HEK293T (cell line): ENCODE measurements around the gene PCNX2.

Experiments
- ARNT ChIP-seq: fragments of 450-650 bp; IDR thresholded peaks from 2 replicates; pipeline ENCODE4 v1.6.1; 2017; ENCODE audit warnings: mild to moderate bottlenecking
- BHLHE40 ChIP-seq: fragments of 450-650 bp; IDR thresholded peaks from 2 replicates; pipeline ENCODE4 v1.6.1; 2016; ENCODE audit warnings: mild to moderate bottlenecking, moderate library complexity, borderline replicate concordance
- ELF4 ChIP-seq: fragments of 450-650 bp; IDR thresholded peaks from 2 replicates; pipeline ENCODE4 v1.6.1; 2017; ENCODE audit warnings: antibody characterized with exemption
- FOXK2 ChIP-seq: fragments of 450-650 bp; IDR thresholded peaks from 2 replicates; pipeline ENCODE4 v1.6.1; 2016; ENCODE audit warnings: mild to moderate bottlenecking
- HDGF ChIP-seq: fragments of 450-650 bp; IDR thresholded peaks from 2 replicates; pipeline ENCODE4 v1.6.1; 2017; ENCODE audit warnings: antibody characterized with exemption, borderline replicate concordance
- L3MBTL2 ChIP-seq: fragments of 450-650 bp; conservative IDR thresholded peaks from 2 replicates; pipeline ENCODE4 v1.6.1; 2016; ENCODE audit warnings: mild to moderate bottlenecking
- SP1 ChIP-seq: fragments of 450-650 bp; IDR thresholded peaks from 2 replicates; pipeline ENCODE4 v1.6.1; 2017

GRCh38 chr1:233336554-233337456, 41.3 kb upstream of the PCNX2 start:
- TF ChIP-seq SP1 = no peak
- no peak for TF ChIP-seq ELF4
- no peak for TF ChIP-seq L3MBTL2
- TF ChIP-seq FOXK2 = no peak
- no peak for TF ChIP-seq BHLHE40
- no peak for TF ChIP-seq HDGF
- no peak for TF ChIP-seq ARNT
